Measurements from ENCODE around the gene RNF220. TPM values are rescaled to one million over a fixed set of nuclear protein-coding genes. Genes with fewer than 3 reads are reported as not detected.
A peak's percentile ranks its signal among the peaks of the same experiment; 100 is the strongest.
"Not testable (repeated sequence)": the region's sequence is repeated elsewhere in the genome, so short reads cannot be mapped to it uniquely, and the experiment has no call there.

Gene RNF220
- total and polyA plus RNA-seq, 12 donors: 41.8 to 82.5 (median 58.0) TPM

- H3K9me3 ChIP-seq: no peaks in the 10 kb centered on the region
- H3K27ac ChIP-seq: no peak overlapping the region
- intact Hi-C loops (cut with DNase I): loop anchor here in 6 of 10 donors (5.0 to 10.0 kb wide), 4 partner anchors 77 to 285 kb away; partner anchors contain the start of genes DMAP1 (in 1 of the 6) and RNF220 (in 1 of the 6)
- DNase-seq: no peak
- H3K4me1 ChIP-seq: peaks cover 0 to 35% (median 21%) of the 10 kb centered on the region in 9 donors
- no peaks in the 10 kb centered on the region for H3K36me3 ChIP-seq
- 84 to 86% methylated on average over 3 of the region's 3 CpGs for WGBS, 2 donors
- TF ChIP-seq CTCF (IDR thresholded peaks at IDR 0.05): no peak
- H3K27me3 ChIP-seq: peaks cover 0 to 9% (median 0%) of the 10 kb centered on the region in 7 donors
- ATAC-seq: no peak
- no peak overlapping the region for H3K4me3 ChIP-seq
These were observed 94.3 kb downstream of the RNF220 start for GRCh38 chr1:44499306-44499705.

DNA sequence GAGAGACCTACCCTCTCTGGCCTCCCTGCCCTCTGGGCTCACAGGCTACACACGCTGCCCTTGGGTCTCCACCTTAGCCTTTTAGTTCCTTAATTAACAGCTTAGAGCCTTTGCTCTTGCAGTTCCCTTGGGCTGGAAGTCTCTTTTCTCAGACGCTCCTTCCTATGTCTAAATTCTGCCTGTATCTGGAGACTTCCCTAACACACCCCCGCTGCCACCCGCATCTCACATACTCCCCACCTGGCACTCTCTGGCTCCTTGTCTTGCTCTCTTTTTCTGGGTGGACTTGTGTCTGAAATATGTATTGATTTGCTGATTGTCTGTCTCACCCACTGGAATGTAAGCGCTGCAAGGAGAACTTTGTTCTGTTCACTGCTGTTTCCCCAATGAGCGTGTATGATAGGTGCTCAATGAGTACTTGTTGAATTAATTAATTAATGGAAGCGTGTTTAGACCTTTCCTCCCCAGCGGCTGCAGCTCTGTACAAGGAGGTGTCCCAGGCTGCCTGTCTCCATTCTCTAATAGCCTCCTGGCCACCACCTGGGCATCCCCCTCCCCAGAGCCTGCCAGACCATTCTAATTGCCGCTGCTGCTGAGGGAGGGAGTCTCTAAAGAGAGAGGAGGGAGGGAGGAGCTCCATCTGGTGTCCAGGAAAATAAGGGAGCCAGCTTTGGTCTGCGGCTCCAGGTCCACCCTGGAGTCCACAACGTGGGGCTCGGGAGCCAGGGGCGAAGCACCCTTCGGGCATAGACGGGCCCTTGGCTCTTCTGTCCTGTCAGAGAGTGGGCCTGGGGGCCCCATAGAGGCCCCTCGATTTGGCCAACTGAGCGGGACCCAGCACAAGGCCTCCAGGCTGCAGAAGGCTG is 95.4 kb downstream of the RNF220 start:
- ATAC-seq: peak; percentile 58 to 84 (median 74)
- H3K4me1 ChIP-seq: peaks cover 0 to 38% (median 21%) of the 10 kb centered on the region in 9 donors
- peak; percentile 16 to 20 for DNase-seq

GRCh38 chr1:44501047-44501890 is 96.2 kb downstream of the RNF220 start:
- intact Hi-C loops (cut with DNase I): loop anchor here in 7 of 10 donors (2.0 to 10.0 kb wide), 10 partner anchors 74 to 286 kb away; partner anchors contain the start of genes RNF220 (in 4 of the 7) and DMAP1 (in 2 of the 7)
- ATAC-seq: peak; percentile 32 to 75 (median 64)

More for the DNA sequence above, 95.4 kb downstream of the RNF220 start:
- peak overlapping the region in 5 of 10 donors; percentile 1 to 28 (median 14) for H3K4me3 ChIP-seq
- intact Hi-C loops (cut with DNase I): loop anchor here in 7 of 10 donors (2.0 to 10.0 kb wide), 10 partner anchors 73 to 286 kb away; partner anchors contain the start of genes RNF220 (in 4 of the 7) and DMAP1 (in 2 of the 7)
- peak; percentile 17 to 71 (median 53) for TF ChIP-seq CTCF (IDR thresholded peaks at IDR 0.05)
- WGBS, 2 donors: 34 to 35% methylated on average over 17 of the region's 17 CpGs
- H3K27ac ChIP-seq: peak overlapping the region in 3 of 10 donors; percentile 9 to 60 (median 25)
- no peaks in the 10 kb centered on the region for H3K9me3 ChIP-seq
- peaks cover 0 to 9% (median 0%) of the 10 kb centered on the region in 7 donors for H3K27me3 ChIP-seq
- no peaks in the 10 kb centered on the region for H3K36me3 ChIP-seq

GRCh38 chr1:44502823-44503222 is 97.8 kb downstream of the RNF220 start:
- intact Hi-C loops (cut with DNase I): loop anchor here in 6 of 10 donors (5.0 to 10.0 kb wide), 8 partner anchors 76 to 288 kb away; partner anchors contain the start of genes DMAP1 (in 2 of the 6) and RNF220 (in 2 of the 6)
- H3K36me3 ChIP-seq, H3K4me3 ChIP-seq, DNase-seq, H3K9me3 ChIP-seq, ATAC-seq, H3K27ac ChIP-seq: not testable (repeated sequence)
- peaks cover 0 to 19% (median 0%) of the 10 kb centered on the region in 7 donors for H3K27me3 ChIP-seq
- WGBS, 2 donors: 92 to 95% methylated on average over 6 of the region's 6 CpGs
- H3K4me1 ChIP-seq: peaks cover 0 to 26% (median 15%) of the 10 kb centered on the region in 9 donors

More at GRCh38 chr1:44501047-44501890, 96.2 kb downstream of the RNF220 start:
- Histone ChIP-seq H3K4me1 (peaks cover 0 to 35% (median 21%) of the 10 kb centered on the region in 9 donors), H3K36me3 (no peaks in the 10 kb centered on the region), H3K9me3 (no peaks in the 10 kb centered on the region), H3K4me3 (peak overlapping the region in 5 of 10 donors; percentile 1 to 28 (median 17)), H3K27me3 (peaks cover 0 to 9% (median 0%) of the 10 kb centered on the region in 7 donors), H3K27ac (peak overlapping the region in 6 of 10 donors; percentile 35 to 65 (median 58))
- peak; percentile 11 to 35 for DNase-seq
- 23 to 30% methylated on average over 13 of the region's 13 CpGs for WGBS, 2 donors
- TF ChIP-seq CTCF (IDR thresholded peaks at IDR 0.05): no peak

All from heart right ventricle (tissue), 16 donors.